AG10803 (cell line): ENCODE results near the gene HDAC9.

Experiments used
- DNase-seq: peaks from one replicate; pipeline ENCODE4 v3.0.0; 2010; ENCODE audit warnings: low read depth
- H3K4me3 ChIP-seq: 2 replicates; pipeline ENCODE4 v1.5.1; 2011; ENCODE audit warnings: mild to moderate bottlenecking, low read length, control low read depth
- CTCF ChIP-seq: conservative IDR thresholded peaks from 2 replicates; pipeline ENCODE4 v1.5.1; 2011; ENCODE audit warnings: mild to moderate bottlenecking, low read length, control low read depth, inconsistent platforms

HDAC9 gene

GRCh38 chr7:18843979-18844378, 348.4 kb downstream of the HDAC9 start:
- no peak overlapping the region for H3K4me3 ChIP-seq
- no peak for TF ChIP-seq CTCF
- no peak for DNase-seq

- TF ChIP-seq CTCF, result no peak
- DNase-seq, result no peak
- no peak overlapping the region for H3K4me3 ChIP-seq
Observed at GRCh38 chr7:18844735-18845134, 349.2 kb downstream of the HDAC9 start.

- no peak for DNase-seq
- no peak for TF ChIP-seq CTCF
- H3K4me3 ChIP-seq, result no peak overlapping the region
Observed at GRCh38 chr7:18845700-18846099, 350.2 kb downstream of the HDAC9 start.

- peak; percentile 86 for DNase-seq
- no peak overlapping the region for H3K4me3 ChIP-seq
- TF ChIP-seq CTCF, result no peak
Observed at GRCh38 chr7:18846765-18847215, 351.2 kb downstream of the HDAC9 start.

GRCh38 chr7:18849130-18849529, 353.6 kb downstream of the HDAC9 start:
- no peak for DNase-seq
- no peak for TF ChIP-seq CTCF
- no peak overlapping the region for H3K4me3 ChIP-seq

GRCh38 chr7:18855796-18856195, 360.2 kb downstream of the HDAC9 start:
- no peak overlapping the region for H3K4me3 ChIP-seq
- TF ChIP-seq CTCF, result no peak
- DNase-seq, result peak; percentile 67

- DNase-seq, result no peak
- no peak for TF ChIP-seq CTCF
- H3K4me3 ChIP-seq, result no peak overlapping the region
Observed at GRCh38 chr7:18858232-18858631, 362.7 kb downstream of the HDAC9 start.
